HG02798 (cell line): ENCODE results near the gene SLC7A8.

Experiments used
- ATAC-seq: cut with Tn5 transposase; IDR thresholded peaks from one replicate; pipeline ENCODE4 v1.9.1; 2021; ENCODE audit warnings: mild to moderate bottlenecking; ENCODE audit not compliant: unreplicated experiment, poor library complexity

The SLC7A8 gene

GRCh38 chr14:23076785-23077408 lies 106.6 kb downstream of the SLC7A8 start:
- no peak for ATAC-seq
